Amniotic epithelial cell (primary cell): ENCODE data around the gene TARS3.
"Not testable (repeated sequence)": the region's sequence is repeated elsewhere in the genome, so short reads cannot be mapped to it uniquely, and the experiment has no call there.

Source experiments
- DNase-seq: peaks from one replicate; pipeline ENCODE4 v3.0.0-alpha.2; 2010; ENCODE audit warnings: low read depth

The TARS3 gene

GRCh38 chr15:101654624-101655337, 69.5 kb downstream of the TARS3 start:
- DNase-seq: not testable (repeated sequence)

- DNase-seq: no peak
These were observed 70.1 kb downstream of the TARS3 start for GRCh38 chr15:101654171-101654570.

- peak; percentile 53 for DNase-seq
These were observed 71.4 kb downstream of the TARS3 start for GRCh38 chr15:101652786-101653430.

- peak; percentile 82 for DNase-seq
These were observed 72.0 kb downstream of the TARS3 start, which contains the start of gene TM2D3 for GRCh38 chr15:101652098-101652785. TM2D3 (minus strand) TSS chr15:101652381; CDS start chr15:101652361, 20 bp downstream.

- no peak for DNase-seq
These were observed 72.6 kb downstream of the TARS3 start for GRCh38 chr15:101651554-101652097.

- DNase-seq: no peak
These were observed 74.1 kb downstream of the TARS3 start for GRCh38 chr15:101650145-101650544.

- DNase-seq: no peak
These were observed 75.9 kb downstream of the TARS3 start for GRCh38 chr15:101648356-101648755.

- no peak for DNase-seq
These were observed 77.0 kb downstream of the TARS3 start for GRCh38 chr15:101647251-101647650.

- DNase-seq: no peak
These were observed 77.6 kb downstream of the TARS3 start for GRCh38 chr15:101646672-101647071.

- DNase-seq: no peak
These were observed 81.9 kb downstream of the TARS3 start for GRCh38 chr15:101642361-101642760.

GRCh38 chr15:101641894-101642293, 82.4 kb downstream of the TARS3 start:
- DNase-seq: no peak

GRCh38 chr15:101641129-101641764, 83.0 kb downstream of the TARS3 start:
- peak; percentile 62 for DNase-seq

- no peak for DNase-seq
These were observed 84.6 kb downstream of the TARS3 start for GRCh38 chr15:101639667-101640066.

- no peak for DNase-seq
These were observed 86.4 kb downstream of the TARS3 start for GRCh38 chr15:101637919-101638318.

- peak; percentile 80 for DNase-seq
These were observed 86.8 kb downstream of the TARS3 start for GRCh38 chr15:101637516-101637915.

GRCh38 chr15:101637038-101637437, 87.2 kb downstream of the TARS3 start:
- no peak for DNase-seq

GRCh38 chr15:101635944-101636727, 88.1 kb downstream of the TARS3 start:
- peak; percentile 76 for DNase-seq

GRCh38 chr15:101633356-101633755, 90.9 kb downstream of the TARS3 start:
- peak; percentile 86 for DNase-seq

GRCh38 chr15:101626729-101627128, 97.5 kb downstream of the TARS3 start:
- DNase-seq: not testable (repeated sequence)

GRCh38 chr15:101625980-101626379, 98.3 kb downstream of the TARS3 start:
- DNase-seq: peak; percentile 47

- no peak for DNase-seq
These were observed 99.1 kb downstream of the TARS3 start for GRCh38 chr15:101625184-101625583.
